T-helper 2 cell treated with Interferon-gamma antibody and Interleukin-4, amounts not matched to agents 5 μg/mL and 100 μg/mL, for 36 hours (primary cell): Measurements from ENCODE around the gene MED26.

Source experiments
- DNase-seq: peaks from one replicate; pipeline ENCODE4 v3.0.0; 2021; ENCODE audit warnings: low spot score
- H3K27ac Mint-ChIP-seq: one replicate; pipeline ENCODE4 v1.8.0; 2021; ENCODE audit warnings: mild to moderate bottlenecking, mixed read lengths
- H3K27me3 Mint-ChIP-seq: one replicate; pipeline ENCODE4 v1.8.0; 2021; ENCODE audit warnings: low read depth, mixed read lengths
- H3K36me3 Mint-ChIP-seq: one replicate; pipeline ENCODE4 v1.8.0; 2021; ENCODE audit warnings: low read depth, mixed read lengths
- H3K4me1 Mint-ChIP-seq: one replicate; pipeline ENCODE4 v1.8.0; 2021; ENCODE audit warnings: low read depth, mixed read lengths
- H3K4me3 Mint-ChIP-seq: one replicate; pipeline ENCODE4 v1.8.0; 2022; ENCODE audit warnings: mild to moderate bottlenecking, moderate library complexity, mixed read lengths
- H3K9me3 Mint-ChIP-seq: one replicate; pipeline ENCODE4 v1.8.0; 2021; ENCODE audit warnings: mixed read lengths

Gene MED26

GRCh38 chr19:16532440-16533234 lies 95.4 kb downstream of the MED26 start:
- peaks cover 66% of the 10 kb centered on the region for H3K36me3 Mint-ChIP-seq
- peaks cover 4% of the 10 kb centered on the region for H3K4me1 Mint-ChIP-seq

GRCh38 chr19:16531380-16531669 lies 96.7 kb downstream of the MED26 start:
- Mint-ChIP-seq H3K27me3 (no peaks in the 10 kb centered on the region), H3K9me3 (no peaks in the 10 kb centered on the region), H3K27ac (no peak overlapping the region), H3K4me3 (no peak overlapping the region), H3K36me3 (peaks cover 61% of the 10 kb centered on the region), H3K4me1 (no peaks in the 10 kb centered on the region)
- no peak for DNase-seq

More at GRCh38 chr19:16532440-16533234, 95.4 kb downstream of the MED26 start:
- Mint-ChIP-seq H3K27me3 (no peaks in the 10 kb centered on the region), H3K9me3 (no peaks in the 10 kb centered on the region), H3K27ac (no peak overlapping the region), H3K4me3 (no peak overlapping the region)
- no peak for DNase-seq

DNA sequence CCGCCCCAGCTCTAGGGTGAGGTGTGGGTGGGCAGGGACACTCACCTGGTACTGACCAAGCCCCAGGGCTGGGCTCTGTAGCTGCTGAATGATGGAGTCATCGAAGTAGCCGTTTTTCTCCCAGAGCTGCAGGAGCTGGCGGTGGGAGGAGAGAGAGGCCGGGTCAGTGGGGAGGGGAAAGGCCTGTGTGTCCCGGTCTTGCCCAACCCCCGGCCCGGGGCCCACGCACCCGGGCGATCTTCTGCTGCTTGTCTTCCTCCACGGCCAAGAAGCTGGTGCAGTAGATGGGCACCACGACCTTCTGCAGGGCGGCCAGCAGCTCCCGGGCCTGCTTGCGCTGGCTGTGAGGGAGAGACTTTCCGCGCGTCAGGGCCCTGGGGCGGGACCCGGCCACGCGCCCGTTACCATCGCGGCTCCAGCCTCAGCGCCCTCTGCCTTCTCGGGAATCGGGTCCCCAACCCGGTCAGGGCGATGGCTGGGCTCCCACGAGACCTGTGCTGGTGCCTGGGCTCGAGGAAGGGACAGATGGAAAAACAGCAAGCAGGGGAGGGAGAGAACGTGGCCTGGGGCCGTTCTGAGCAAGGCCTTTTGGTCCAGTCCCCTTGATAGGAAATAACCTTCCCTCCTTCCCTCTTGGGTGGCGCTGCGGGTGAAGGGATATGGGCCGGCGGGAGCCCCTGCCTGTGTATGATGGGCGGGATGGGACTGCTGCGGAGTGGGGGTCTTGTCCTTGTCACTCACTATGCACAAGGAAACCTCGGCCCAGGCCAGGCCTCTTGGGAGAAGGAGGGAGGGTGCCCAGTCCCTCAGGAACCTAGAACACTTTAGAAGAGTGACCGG lies 97.2 kb downstream of the MED26 start:
- Mint-ChIP-seq H3K36me3 (peaks cover 60% of the 10 kb centered on the region), H3K4me3 (no peak overlapping the region), H3K27ac (no peak overlapping the region), H3K27me3 (no peaks in the 10 kb centered on the region), H3K9me3 (no peaks in the 10 kb centered on the region), H3K4me1 (no peaks in the 10 kb centered on the region)
- no peak for DNase-seq

GRCh38 chr19:16529466-16530144 lies 98.4 kb downstream of the MED26 start:
- H3K9me3 Mint-ChIP-seq = no peaks in the 10 kb centered on the region
- H3K4me3 Mint-ChIP-seq = no peak overlapping the region
- H3K36me3 Mint-ChIP-seq = peaks cover 53% of the 10 kb centered on the region
- H3K27me3 Mint-ChIP-seq = no peaks in the 10 kb centered on the region
- H3K27ac Mint-ChIP-seq = no peak overlapping the region
- H3K4me1 Mint-ChIP-seq = no peaks in the 10 kb centered on the region
- DNase-seq = no peak

GRCh38 chr19:16527971-16528521 lies 100.0 kb downstream of the MED26 start:
- H3K36me3 Mint-ChIP-seq = peaks cover 56% of the 10 kb centered on the region
- H3K27me3 Mint-ChIP-seq = no peaks in the 10 kb centered on the region
- no peaks in the 10 kb centered on the region for H3K9me3 Mint-ChIP-seq
- no peak overlapping the region for H3K27ac Mint-ChIP-seq
- no peak overlapping the region for H3K4me3 Mint-ChIP-seq
- no peaks in the 10 kb centered on the region for H3K4me1 Mint-ChIP-seq
- peak; percentile 8 for DNase-seq

GRCh38 chr19:16527334-16527935 lies 100.6 kb downstream of the MED26 start:
- DNase-seq = no peak
- H3K9me3 Mint-ChIP-seq = no peaks in the 10 kb centered on the region
- H3K27me3 Mint-ChIP-seq = no peaks in the 10 kb centered on the region
- H3K4me1 Mint-ChIP-seq = no peaks in the 10 kb centered on the region
- H3K27ac Mint-ChIP-seq = no peak overlapping the region
- no peak overlapping the region for H3K4me3 Mint-ChIP-seq
- peaks cover 60% of the 10 kb centered on the region for H3K36me3 Mint-ChIP-seq

- H3K36me3 Mint-ChIP-seq = peaks cover 50% of the 10 kb centered on the region
- DNase-seq = no peak
- no peak overlapping the region for H3K4me3 Mint-ChIP-seq
- H3K27ac Mint-ChIP-seq = no peak overlapping the region
- no peaks in the 10 kb centered on the region for H3K4me1 Mint-ChIP-seq
- H3K9me3 Mint-ChIP-seq = no peaks in the 10 kb centered on the region
- H3K27me3 Mint-ChIP-seq = no peaks in the 10 kb centered on the region
Observed at GRCh38 chr19:16525751-16526481, 102.1 kb downstream of the MED26 start.

DNA sequence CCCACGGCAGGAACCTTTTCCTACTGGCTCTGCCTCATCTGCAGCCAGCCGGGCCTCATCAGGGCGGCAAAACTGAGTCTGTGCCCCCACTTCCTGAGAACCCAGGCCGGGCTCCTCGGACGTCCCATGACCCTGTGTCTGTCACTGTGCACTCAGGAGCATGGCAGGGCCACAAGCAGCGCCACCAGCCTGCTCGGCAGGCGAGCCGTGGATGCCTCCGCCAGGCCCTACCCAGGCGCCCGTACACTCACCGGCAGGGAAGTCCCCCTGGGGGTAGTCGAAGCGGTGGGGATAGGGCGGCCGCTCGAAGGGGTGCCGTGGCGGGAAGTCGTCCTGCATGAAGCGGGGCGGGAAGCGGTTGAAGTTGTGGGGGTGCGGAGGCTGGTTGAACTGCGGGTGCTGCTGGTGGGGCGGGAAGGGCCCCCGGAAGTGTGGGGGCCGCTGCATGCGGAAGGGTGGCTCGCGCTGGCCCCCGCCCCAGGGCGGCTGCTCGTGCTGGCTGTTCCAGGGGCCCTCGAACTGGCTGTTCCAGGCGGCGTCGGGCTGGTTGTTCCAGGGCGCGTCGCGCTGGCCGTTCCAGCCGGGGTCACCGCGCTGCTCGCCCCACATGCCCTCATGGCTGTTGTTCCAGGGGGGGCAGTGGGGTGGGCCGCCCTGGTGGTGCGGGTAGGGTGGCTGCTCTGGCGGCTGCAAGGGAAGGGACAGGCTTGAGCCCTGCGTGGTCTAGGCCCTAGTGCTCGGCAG lies 102.8 kb downstream of the MED26 start:
- no peaks in the 10 kb centered on the region for H3K4me1 Mint-ChIP-seq
- H3K36me3 Mint-ChIP-seq = peaks cover 55% of the 10 kb centered on the region
- no peaks in the 10 kb centered on the region for H3K9me3 Mint-ChIP-seq
- no peak for DNase-seq
- no peak overlapping the region for H3K27ac Mint-ChIP-seq
- no peak overlapping the region for H3K4me3 Mint-ChIP-seq
- H3K27me3 Mint-ChIP-seq = no peaks in the 10 kb centered on the region
